Esophagus squamous epithelium (tissue), 5 donors: ENCODE data around the gene OBSCN. TPM values are rescaled to one million over a fixed set of nuclear protein-coding genes. Genes with fewer than 3 reads are reported as not detected.

ENCODE experiments used
- DNase-seq: peaks from one replicate; lab custom pipeline; 2025; lab: John Stamatoyannopoulos, UW
- H3K27ac ChIP-seq, 4 donors: fragments of 200-600 bp; sonication (generic); one replicate each; pipeline ENCODE4 v1.5.1; 2016 to 2019; ENCODE audit warnings: mild to moderate bottlenecking in 1 of 4
- H3K27me3 ChIP-seq, 4 donors: fragments of 200-600 bp; sonication (generic); 1 replicate in 3 of 4; 2 replicates in 1 of 4; pipeline versions ENCODE4 v1.5.1 to v1.6.0; 2017 to 2021; ENCODE audit warnings: antibody characterized with exemption in 1 of 4
- H3K36me3 ChIP-seq, 3 donors: fragments of 200-600 bp; sonication (generic); one replicate each; pipeline ENCODE4 v1.5.1; 2016 to 2019
- H3K4me1 ChIP-seq, 3 donors: fragments of 200-600 bp; sonication (generic); one replicate each; pipeline ENCODE4 v1.5.1; 2017 to 2019
- H3K4me3 ChIP-seq, 4 donors: fragments of 200-600 bp; sonication (generic); 1 replicate in 3 of 4; 2 replicates in 1 of 4; pipeline ENCODE4 v1.5.1; 2016 to 2019; ENCODE audit warnings: mild to moderate bottlenecking in 2 of 4, moderate library complexity in 1 of 4
- H3K9me3 ChIP-seq, 3 donors: fragments of 200-600 bp; sonication (generic); one replicate each; pipeline ENCODE4 v1.5.1; 2016 to 2019
- POLR2A ChIP-seq, 4 donors: fragments of 450-650 bp; IDR thresholded peaks; one replicate each; pipeline ENCODE4 v1.6.1; 2017; ENCODE audit warnings: antibody characterized with exemption in 4 of 4, mild to moderate bottlenecking in 4 of 4, moderate library complexity in 3 of 4
- WGBS, 2 donors: methylation state at CpG; one replicate each; pipeline ENCODE4 v1.1.5; 2018; 5-methylcytosine and 5-hydroxymethylcytosine counted together
- intact Hi-C: fragments of 100-400 bp; cut with DNase I; formaldehyde crosslinking; loops from one replicate; pipeline ENCODE4 v1.15.0; 2022
- total RNA-seq, 4 donors: library from RNA; depleted of rRNA; stranded (reverse); fragments of >200 nt; gene quantifications; one replicate each; pipeline ENCODE4 v1.1.0, GENCODE V29; 2016
- TF ChIP-seq, protein P1 (sequence below), 6 experiments: fragments of 450-650 bp in 4 of 6; fragments of 200-600 bp in 2 of 6; sonication (generic) in 2 of 6; IDR thresholded peaks; one replicate each; pipeline ENCODE4 v1.5.1; 2016 to 2019; ENCODE audit warnings: antibody characterized with exemption in 6 of 6, mild to moderate bottlenecking in 4 of 6, moderate library complexity in 4 of 6
- donor health status: DM: yes; HTN: yes; CAD: no.

OBSCN gene
- total RNA-seq, 4 donors from 2014 or later, result 4.0 to 53.2 (median 13.8) TPM

DNA sequence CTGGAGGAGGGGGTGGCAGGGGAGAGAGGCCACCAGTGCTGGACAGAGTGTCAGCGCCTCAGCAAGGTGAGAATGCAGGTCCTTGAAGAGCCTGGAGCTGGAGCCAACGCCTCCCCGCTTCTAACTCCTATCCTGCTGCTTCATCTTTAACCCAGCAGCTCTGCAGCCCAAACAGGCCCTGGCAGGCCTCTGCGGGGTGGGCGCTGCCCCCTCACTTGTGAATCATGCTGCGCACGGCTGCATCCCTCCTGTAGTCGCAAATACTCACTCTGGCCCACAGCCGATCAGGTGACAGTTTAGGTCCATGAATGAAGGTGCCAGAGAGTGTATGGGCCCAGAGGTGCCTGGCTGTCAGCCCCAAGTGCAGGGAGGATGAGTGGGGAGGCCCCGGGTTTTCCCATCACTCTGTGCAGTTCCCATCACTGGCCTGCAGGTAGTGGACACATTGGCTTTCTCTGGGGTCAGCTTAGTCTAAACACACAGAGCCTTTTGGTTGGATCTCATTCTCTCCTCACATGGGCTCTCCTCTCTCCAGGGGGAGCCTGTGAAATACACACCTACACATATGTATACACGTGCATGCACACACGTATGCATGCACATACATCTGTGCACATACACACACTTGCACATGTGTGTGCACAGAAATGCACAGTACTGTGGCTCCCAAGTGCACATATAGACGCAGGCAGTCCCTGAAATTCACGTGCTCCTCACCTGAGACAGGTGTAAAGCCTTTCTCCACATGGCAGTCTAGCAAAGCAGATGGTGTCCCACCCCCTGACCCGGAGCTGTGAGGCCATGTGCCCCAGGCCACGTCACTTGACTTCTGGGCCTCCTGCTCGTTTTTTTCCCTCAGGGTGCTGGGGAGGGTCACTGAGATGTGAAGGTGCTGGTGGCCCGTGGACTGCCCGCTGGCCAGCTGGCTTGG lies 146.8 kb downstream of the OBSCN start:
- H3K27me3 ChIP-seq, result no peaks in the 10 kb centered on the region
- peaks cover 0 to 18% (median 6%) of the 10 kb centered on the region in 3 donors for H3K4me1 ChIP-seq
- no peak overlapping the region for H3K27ac ChIP-seq
- peaks cover 0 to 9% (median 0%) of the 10 kb centered on the region in 3 donors for H3K36me3 ChIP-seq
- no peaks in the 10 kb centered on the region for H3K9me3 ChIP-seq
- 72 to 82% methylated on average over 12 of the region's 19 CpGs for WGBS, 2 donors
- TF ChIP-seq, protein P1, sequence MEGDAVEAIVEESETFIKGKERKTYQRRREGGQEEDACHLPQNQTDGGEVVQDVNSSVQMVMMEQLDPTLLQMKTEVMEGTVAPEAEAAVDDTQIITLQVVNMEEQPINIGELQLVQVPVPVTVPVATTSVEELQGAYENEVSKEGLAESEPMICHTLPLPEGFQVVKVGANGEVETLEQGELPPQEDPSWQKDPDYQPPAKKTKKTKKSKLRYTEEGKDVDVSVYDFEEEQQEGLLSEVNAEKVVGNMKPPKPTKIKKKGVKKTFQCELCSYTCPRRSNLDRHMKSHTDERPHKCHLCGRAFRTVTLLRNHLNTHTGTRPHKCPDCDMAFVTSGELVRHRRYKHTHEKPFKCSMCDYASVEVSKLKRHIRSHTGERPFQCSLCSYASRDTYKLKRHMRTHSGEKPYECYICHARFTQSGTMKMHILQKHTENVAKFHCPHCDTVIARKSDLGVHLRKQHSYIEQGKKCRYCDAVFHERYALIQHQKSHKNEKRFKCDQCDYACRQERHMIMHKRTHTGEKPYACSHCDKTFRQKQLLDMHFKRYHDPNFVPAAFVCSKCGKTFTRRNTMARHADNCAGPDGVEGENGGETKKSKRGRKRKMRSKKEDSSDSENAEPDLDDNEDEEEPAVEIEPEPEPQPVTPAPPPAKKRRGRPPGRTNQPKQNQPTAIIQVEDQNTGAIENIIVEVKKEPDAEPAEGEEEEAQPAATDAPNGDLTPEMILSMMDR (IDR thresholded peaks at IDR 0.05), result no peak
- no peak for TF ChIP-seq POLR2A (IDR thresholded peaks at IDR 0.05)
- no peak for DNase-seq
- no peak overlapping the region for H3K4me3 ChIP-seq
- intact Hi-C loops, result no loop called here

DNA sequence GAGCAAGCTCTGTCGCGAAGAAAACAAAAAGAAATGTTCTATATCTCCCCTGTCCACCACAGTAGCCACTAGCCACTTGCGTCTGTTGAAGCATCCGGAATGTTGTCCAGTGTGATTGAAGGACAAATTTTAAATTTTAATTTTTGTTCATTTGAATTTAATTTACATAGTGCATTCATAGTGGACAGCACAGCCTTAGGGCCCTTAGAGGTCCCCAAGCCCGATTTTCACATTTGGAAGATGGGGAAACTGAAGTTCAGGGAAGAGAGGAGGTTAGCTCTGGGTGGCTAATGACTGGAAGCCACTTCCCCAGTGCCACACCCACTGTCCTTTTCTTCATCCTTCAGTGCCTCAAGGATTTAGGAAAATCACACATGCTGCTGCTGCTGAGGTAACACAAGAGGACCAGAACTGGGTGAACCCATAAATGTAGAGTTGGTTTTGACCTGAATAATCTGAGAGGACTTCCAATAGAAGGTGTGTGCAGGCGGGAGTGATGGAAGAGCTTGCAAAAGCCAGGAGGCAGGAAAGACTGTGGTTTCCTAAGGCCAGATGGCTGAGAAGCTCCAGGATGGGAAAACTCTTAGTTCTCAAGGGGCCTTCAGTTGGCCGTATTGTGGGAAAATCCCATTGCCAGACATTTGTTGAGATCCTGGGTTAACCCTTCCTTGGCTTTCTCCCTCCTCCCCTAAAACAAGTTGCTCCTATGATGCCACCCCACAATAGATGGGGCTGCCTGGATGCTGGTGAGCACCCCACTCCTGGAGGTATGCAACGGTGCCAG lies 149.2 kb downstream of the OBSCN start:
- 77 to 90% methylated on average over 7 of the region's 8 CpGs for WGBS, 2 donors
- intact Hi-C loops, result no loop called here
- peaks cover 0 to 3% (median 0%) of the 10 kb centered on the region in 3 donors for H3K36me3 ChIP-seq
- no peak overlapping the region for H3K4me3 ChIP-seq
- no peak overlapping the region for H3K27ac ChIP-seq
- peaks cover 0 to 18% (median 6%) of the 10 kb centered on the region in 3 donors for H3K4me1 ChIP-seq
- TF ChIP-seq, protein P1 (IDR thresholded peaks at IDR 0.05), result no peak
- TF ChIP-seq POLR2A (IDR thresholded peaks at IDR 0.05), result no peak
- no peaks in the 10 kb centered on the region for H3K9me3 ChIP-seq
- no peak for DNase-seq
- no peaks in the 10 kb centered on the region for H3K27me3 ChIP-seq

DNA sequence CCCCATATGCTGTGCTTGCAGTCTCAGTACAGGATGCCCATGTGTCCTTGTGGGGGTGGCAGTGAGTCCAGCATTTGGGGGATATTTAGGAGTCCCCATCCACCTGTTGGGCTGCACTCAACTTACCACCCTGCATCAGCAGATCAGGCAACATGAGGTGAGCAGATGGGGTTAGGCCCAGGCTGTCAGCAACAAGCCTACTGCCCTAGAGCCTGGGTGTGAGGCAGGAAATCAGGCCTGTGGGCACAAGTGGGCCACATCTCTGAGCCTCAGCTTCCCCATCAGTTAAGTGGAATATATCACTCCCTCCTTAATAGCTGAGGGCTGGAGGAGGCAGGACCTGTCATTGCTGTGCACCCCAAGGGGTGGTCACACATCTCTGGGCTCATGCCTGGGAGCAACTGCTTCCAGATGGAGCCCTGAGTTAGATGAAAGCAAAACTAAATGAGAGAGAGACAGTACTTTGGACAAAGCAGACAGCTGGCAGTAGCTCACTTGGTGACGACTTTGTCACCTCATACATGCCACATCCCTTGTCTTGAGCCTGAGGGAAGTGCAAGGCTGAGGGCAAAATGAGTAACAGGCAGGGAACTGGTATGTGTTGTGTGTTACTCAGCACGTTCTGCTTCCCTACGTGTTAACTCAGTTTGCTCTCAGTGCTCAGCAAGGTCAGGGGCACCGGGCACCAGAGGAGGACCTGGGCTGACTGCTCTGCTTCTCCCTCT lies 150.4 kb downstream of the OBSCN start:
- intact Hi-C loops, result no loop called here
- TF ChIP-seq POLR2A (IDR thresholded peaks at IDR 0.05), result no peak
- TF ChIP-seq, protein P1 (IDR thresholded peaks at IDR 0.05), result no peak
- no peak for DNase-seq

DNA sequence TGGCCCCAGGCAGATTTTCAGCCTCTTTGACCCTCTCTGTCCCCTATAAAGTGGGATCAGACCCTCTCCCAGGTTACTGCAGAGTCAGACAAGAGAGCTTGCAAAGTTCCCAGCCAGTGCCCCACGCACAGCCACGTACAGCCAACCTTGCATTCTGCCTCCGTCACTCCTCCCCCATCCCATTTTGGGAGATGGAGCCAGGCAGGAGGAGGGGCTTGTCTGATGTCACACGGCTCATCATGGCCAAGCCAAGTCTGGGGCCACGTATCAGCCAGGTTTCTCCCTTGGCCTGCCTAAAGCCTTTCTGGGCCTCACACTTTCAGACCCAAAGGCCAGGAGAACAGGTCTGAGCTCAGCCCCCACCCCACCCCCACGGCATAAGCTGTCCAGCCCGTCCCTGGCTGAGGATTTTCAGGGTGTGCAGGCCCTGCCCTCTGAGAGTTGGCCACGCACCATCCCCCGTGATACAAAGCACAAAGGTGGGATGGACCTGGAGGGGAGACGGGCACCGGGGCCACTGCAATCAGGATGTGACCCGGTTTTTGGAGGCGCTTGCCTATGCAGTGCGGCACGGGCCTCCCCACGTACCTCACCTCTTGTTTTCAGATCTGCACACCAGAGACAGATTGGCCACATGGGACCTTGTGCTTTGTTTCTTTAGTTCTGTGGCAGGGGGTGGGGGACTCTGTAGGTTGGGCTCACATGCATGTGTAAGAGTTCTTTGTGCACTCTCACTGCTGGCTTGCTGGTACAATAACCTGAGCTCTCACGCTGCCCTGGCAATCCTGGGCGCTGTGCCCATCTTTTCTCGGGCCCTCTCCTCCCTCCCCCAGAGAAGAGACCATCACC lies 151.1 kb downstream of the OBSCN start:
- Histone ChIP-seq H3K36me3 (peaks cover 0 to 3% (median 0%) of the 10 kb centered on the region in 3 donors), H3K27ac (no peak overlapping the region), H3K4me1 (peaks cover 0 to 8% (median 4%) of the 10 kb centered on the region in 3 donors), H3K9me3 (no peaks in the 10 kb centered on the region), H3K4me3 (no peak overlapping the region), H3K27me3 (no peaks in the 10 kb centered on the region)
- DNase-seq, result no peak
- TF ChIP-seq, protein P1 (IDR thresholded peaks at IDR 0.05), result no peak
- no peak for TF ChIP-seq POLR2A (IDR thresholded peaks at IDR 0.05)
- intact Hi-C loops, result no loop called here
- WGBS, 2 donors, result 77 to 91% methylated on average over 6 of the region's 19 CpGs

More for the DNA sequence above, 150.4 kb downstream of the OBSCN start:
- Histone ChIP-seq H3K4me1 (peaks cover 0 to 16% (median 6%) of the 10 kb centered on the region in 3 donors), H3K27me3 (no peaks in the 10 kb centered on the region), H3K9me3 (no peaks in the 10 kb centered on the region), H3K4me3 (no peak overlapping the region), H3K36me3 (peaks cover 0 to 3% (median 0%) of the 10 kb centered on the region in 3 donors), H3K27ac (no peak overlapping the region)
- 0% methylated on average over 1 of the region's 4 CpGs; no CpG with 5 or more reads in 1 of the 2 donors for WGBS, 2 donors
